Activated CD8-positive, alpha-beta T cell treated with anti-CD3 and anti-CD28 coated beads for 36 hours (primary cell): ENCODE measurements around the gene ASCL5. TPM values are rescaled to one million over a fixed set of nuclear protein-coding genes. Genes with fewer than 3 reads are reported as not detected.

Experiments used
- ATAC-seq: fragments of 200-7000 bp; cut with Tn5 transposase; one replicate; pipeline ENCODE4 v1.10.0; 2021; ENCODE audit warnings: mild to moderate bottlenecking, moderate library complexity
- CTCF ChIA-PET: fragments of 350-600 bp; sonication (Branson Sonifier 250); formaldehyde crosslinking; loops from one replicate; lab custom pipeline; 2021; ENCODE audit warnings: antibody characterized with exemption; lab: Charles Lee
- POLR2A ChIA-PET: fragments of 350-600 bp; sonication (Branson Sonifier 250); formaldehyde crosslinking; loops from one replicate; lab custom pipeline; 2021; ENCODE audit warnings: antibody characterized with exemption; lab: Charles Lee
- DNase-seq: peaks from one replicate; pipeline ENCODE4 v3.0.0-alpha.2; 2020
- H3K27ac Mint-ChIP-seq: one replicate; pipeline ENCODE4 v1.8.0; 2021; ENCODE audit warnings: mild to moderate bottlenecking, mixed read lengths
- H3K27me3 Mint-ChIP-seq: one replicate; pipeline ENCODE4 v1.8.0; 2021; ENCODE audit warnings: mixed read lengths
- H3K36me3 Mint-ChIP-seq: one replicate; pipeline ENCODE4 v1.8.0; 2021; ENCODE audit warnings: low read depth, mixed read lengths
- H3K4me1 Mint-ChIP-seq: one replicate; pipeline ENCODE4 v1.8.0; 2021; ENCODE audit warnings: low read depth, mixed read lengths
- H3K4me3 Mint-ChIP-seq: one replicate; pipeline ENCODE4 v1.8.0; 2021; ENCODE audit warnings: mild to moderate bottlenecking, moderate library complexity, mixed read lengths
- H3K9me3 Mint-ChIP-seq: one replicate; pipeline ENCODE4 v1.8.0; 2021; ENCODE audit warnings: mixed read lengths
- CTCF ChIP-seq: fragments of 200-600 bp; IDR thresholded peaks from one replicate; pipeline ENCODE4 v1.8.0; 2022; ENCODE audit warnings: antibody characterized with exemption, mild to moderate bottlenecking
- intact Hi-C: fragments of 100-400 bp; cut with micrococcal nuclease; formaldehyde crosslinking; loops from one replicate; pipeline ENCODE4 v1.10.0; 2022
- total RNA-seq, 2 experiments: library from RNA; stranded (reverse); gene quantifications; one replicate each; pipeline ENCODE4 v1.2.3, GENCODE V29; 2021

ASCL5 gene
- under 1 TPM; 0.29 to 0.36 TPM for total RNA-seq

- ChIA-PET POLR2A (no interaction called here), CTCF (interaction anchor here (2.1 kb wide), 1 partner anchor 8 kb away, joined by 5 read pairs; no protein-coding TSS in a partner anchor)
- no peaks in the 10 kb centered on the region for H3K36me3 Mint-ChIP-seq
- intact Hi-C loops = no loop called here
- no peak within 1 kb of the TSS for H3K4me3 Mint-ChIP-seq
- no peaks in the 10 kb centered on the region for H3K4me1 Mint-ChIP-seq
- H3K9me3 Mint-ChIP-seq = no peaks in the 10 kb centered on the region
- DNase-seq (no peak), ATAC-seq (no peak)
- H3K27me3 Mint-ChIP-seq = peaks cover 10% of the 10 kb centered on the region
- H3K27ac Mint-ChIP-seq = no peak within 1 kb of the TSS
- no peak for TF ChIP-seq CTCF
These were observed at the start of gene ASCL5 for GRCh38 chr1:201126832-201127754. ASCL5 (minus strand) TSS chr1:201127184; CDS start chr1:201115372, 11,812 bp downstream.

- Mint-ChIP-seq H3K27ac (no peak overlapping the region), H3K36me3 (no peaks in the 10 kb centered on the region), H3K27me3 (peaks cover 24% of the 10 kb centered on the region), H3K9me3 (peaks cover 2% of the 10 kb centered on the region), H3K4me1 (peaks cover 13% of the 10 kb centered on the region), H3K4me3 (no peak overlapping the region)
- CTCF ChIA-PET = interaction anchor here (0.8 to 0.9 kb wide), 2 partner anchors 11 to 107 kb away, joined by 3 read pairs; no protein-coding TSS in a partner anchor
- ATAC-seq = no peak
- POLR2A ChIA-PET = no interaction called here
- no peak for DNase-seq
- TF ChIP-seq CTCF = no peak
- intact Hi-C loops = no loop called here
These were observed 49.0 kb upstream of the ASCL5 start for GRCh38 chr1:201175820-201176500.

GRCh38 chr1:201173736-201174135 is 46.8 kb upstream of the ASCL5 start:
- Mint-ChIP-seq H3K9me3 (no peaks in the 10 kb centered on the region), H3K36me3 (no peaks in the 10 kb centered on the region), H3K27ac (no peak overlapping the region), H3K4me3 (no peak overlapping the region), H3K4me1 (peaks cover 24% of the 10 kb centered on the region), H3K27me3 (peaks cover 13% of the 10 kb centered on the region)
- POLR2A ChIA-PET = interaction anchor here (0.6 kb wide), 1 partner anchor 1575 kb away, joined by 8 read pairs; no protein-coding TSS in a partner anchor
- ATAC-seq (no peak), DNase-seq (no peak)
- intact Hi-C loops = no loop called here
- CTCF ChIA-PET = interaction anchor here (0.8 to 1.9 kb wide), 2 partner anchors 50 to 168 kb away, joined by 3 to 4 read pairs; no protein-coding TSS in a partner anchor
- no peak for TF ChIP-seq CTCF

GRCh38 chr1:201172999-201173610 is 46.1 kb upstream of the ASCL5 start:
- peak; percentile 37 for DNase-seq
- Mint-ChIP-seq H3K9me3 (no peaks in the 10 kb centered on the region), H3K4me3 (no peak overlapping the region), H3K27me3 (peaks cover 12% of the 10 kb centered on the region), H3K36me3 (no peaks in the 10 kb centered on the region), H3K27ac (no peak overlapping the region), H3K4me1 (peaks cover 24% of the 10 kb centered on the region)
- CTCF ChIA-PET = interaction anchor here (0.8 to 1.9 kb wide), 3 partner anchors 19 to 168 kb away, joined by 3 to 4 read pairs (median 3); partner anchors contain the start of gene TMEM9
- intact Hi-C loops = no loop called here
- TF ChIP-seq CTCF = no peak
- no peak for ATAC-seq
- POLR2A ChIA-PET = interaction anchor here (0.6 kb wide), 1 partner anchor 1576 kb away, joined by 8 read pairs; no protein-coding TSS in a partner anchor
